HEK293 (cell line): Measurements from ENCODE around the gene PSAT1.

Source experiments
- CTCF ChIA-PET: fragments of 350-600 bp; formaldehyde crosslinking; extraction: SDS; loops from one replicate; lab custom pipeline; 2021; ENCODE audit warnings: antibody characterized with exemption; lab: Yijun Ruan, JAX
- POLR2A ChIA-PET: fragments of 300-600 bp; formaldehyde crosslinking; extraction: SDS; loops from one replicate; lab custom pipeline; 2020; ENCODE audit warnings: antibody characterized with exemption, inconsistent platforms; lab: Yijun Ruan, JAX
- H3K27ac ChIP-seq: fragments of 200-500 bp; sonication (Bioruptor generic); 2 replicates; pipeline ENCODE4 v1.5.1; 2014; ENCODE audit warnings: low read depth, low read length, control low read depth, inconsistent platforms; ENCODE audit errors: extremely low read depth
- H3K36me3 ChIP-seq, 2 experiments: fragments of 200-500 bp in 1 of 2; sonication (Bioruptor generic) in 1 of 2; 1 replicate in 1 of 2; 2 replicates in 1 of 2; pipeline ENCODE4 v1.5.1; 2014 to 2017; ENCODE audit warnings: inconsistent platforms in 2 of 2, low read length in 2 of 2; ENCODE audit not compliant: control insufficient read depth in 2 of 2, insufficient read depth in 1 of 2
- H3K4me1 ChIP-seq: fragments of 200-500 bp; sonication (Bioruptor generic); 2 replicates; pipeline ENCODE4 v1.5.1; 2014; ENCODE audit warnings: mild to moderate bottlenecking, low read length, inconsistent platforms; ENCODE audit not compliant: control insufficient read depth, insufficient read depth
- H3K4me3 ChIP-seq: 2 replicates; pipeline ENCODE4 v1.5.1; 2011; ENCODE audit warnings: low read depth, mild to moderate bottlenecking, control low read depth, low read length, moderate library complexity
- H3K9me3 ChIP-seq: fragments of 200-500 bp; sonication (Bioruptor generic); 2 replicates; pipeline ENCODE4 v1.5.1; 2014; ENCODE audit warnings: low read depth, low read length, inconsistent platforms; ENCODE audit not compliant: control insufficient read depth, insufficient read depth
- GLI4 ChIP-seq: fragments of 450-650 bp; formaldehyde crosslinking; IDR thresholded peaks from 2 replicates; pipeline ENCODE4 v1.5.1; 2016; ENCODE audit warnings: missing biosample characterization, missing genetic modification characterization
- GLIS1 ChIP-seq: fragments of 450-650 bp; formaldehyde crosslinking; IDR thresholded peaks from 2 replicates; pipeline ENCODE4 v1.5.1; 2016; ENCODE audit warnings: missing biosample characterization, missing genetic modification characterization
- KLF10 ChIP-seq: fragments of 450-650 bp; IDR thresholded peaks from 2 replicates; pipeline ENCODE4 v1.5.1; 2018; ENCODE audit warnings: missing biosample characterization, mild to moderate bottlenecking, missing genetic modification characterization
- TSHZ1 ChIP-seq: fragments of 450-650 bp; formaldehyde crosslinking; IDR thresholded peaks from 2 replicates; pipeline ENCODE4 v1.5.1; 2016; ENCODE audit warnings: missing biosample characterization, missing genetic modification characterization, borderline replicate concordance
- YY2 ChIP-seq: fragments of 450-650 bp; formaldehyde crosslinking; IDR thresholded peaks from 2 replicates; pipeline ENCODE4 v1.5.1; 2016; ENCODE audit warnings: missing biosample characterization, missing genetic modification characterization
- ZBTB8A ChIP-seq: fragments of 450-650 bp; formaldehyde crosslinking; IDR thresholded peaks from 2 replicates; pipeline ENCODE4 v1.5.1; 2016; ENCODE audit warnings: missing biosample characterization, missing genetic modification characterization
- ZNF223 ChIP-seq: fragments of 450-650 bp; formaldehyde crosslinking; IDR thresholded peaks from 2 replicates; pipeline ENCODE4 v1.5.1; 2016; ENCODE audit warnings: missing biosample characterization, missing genetic modification characterization
- ZNF362 ChIP-seq: fragments of 450-650 bp; formaldehyde crosslinking; IDR thresholded peaks from 2 replicates; pipeline ENCODE4 v1.5.1; 2016; ENCODE audit warnings: missing biosample characterization, missing genetic modification characterization
- ZNF404 ChIP-seq: fragments of 450-650 bp; formaldehyde crosslinking; IDR thresholded peaks from 2 replicates; pipeline ENCODE4 v1.5.1; 2017; ENCODE audit warnings: missing biosample characterization, missing genetic modification characterization
- ZNF529 ChIP-seq: fragments of 450-650 bp; formaldehyde crosslinking; IDR thresholded peaks from 2 replicates; pipeline ENCODE4 v1.5.1; 2017; ENCODE audit warnings: missing genetic modification characterization, missing biosample characterization; ENCODE audit not compliant: insufficient replicate concordance
- ZNF629 ChIP-seq: fragments of 450-650 bp; formaldehyde crosslinking; IDR thresholded peaks from 2 replicates; pipeline ENCODE4 v1.5.1; 2017; ENCODE audit warnings: missing biosample characterization, missing genetic modification characterization
- ZNF670 ChIP-seq: fragments of 450-650 bp; formaldehyde crosslinking; IDR thresholded peaks from 2 replicates; pipeline ENCODE4 v1.5.1; 2016; ENCODE audit warnings: missing biosample characterization, missing genetic modification characterization, low read depth
- ZSCAN30 ChIP-seq: fragments of 450-650 bp; IDR thresholded peaks from 2 replicates; pipeline ENCODE4 v1.5.1; 2018; ENCODE audit warnings: missing biosample characterization, mild to moderate bottlenecking, missing genetic modification characterization, moderate library complexity
- TF ChIP-seq, protein P1 (sequence below): fragments of 450-650 bp; formaldehyde crosslinking; IDR thresholded peaks from 2 replicates; pipeline ENCODE4 v1.5.1; 2016; ENCODE audit warnings: missing biosample characterization, missing genetic modification characterization
- TF ChIP-seq, protein P2 (sequence below): fragments of 450-650 bp; formaldehyde crosslinking; IDR thresholded peaks from 2 replicates; pipeline ENCODE4 v1.5.1; 2016; ENCODE audit warnings: missing biosample characterization, missing genetic modification characterization, borderline replicate concordance
- TF ChIP-seq, protein P3 (sequence below): fragments of 450-650 bp; formaldehyde crosslinking; IDR thresholded peaks from 2 replicates; pipeline ENCODE4 v1.5.1; 2016; ENCODE audit warnings: missing biosample characterization, missing genetic modification characterization
- TF ChIP-seq, protein P4 (sequence below): fragments of 450-650 bp; formaldehyde crosslinking; IDR thresholded peaks from 2 replicates; pipeline ENCODE4 v1.5.1; 2016; ENCODE audit warnings: missing biosample characterization, missing genetic modification characterization

PSAT1 gene

GRCh38 chr9:78348848-78349247 lies 51.9 kb downstream of the PSAT1 start (continued):
- TF ChIP-seq, protein P1, sequence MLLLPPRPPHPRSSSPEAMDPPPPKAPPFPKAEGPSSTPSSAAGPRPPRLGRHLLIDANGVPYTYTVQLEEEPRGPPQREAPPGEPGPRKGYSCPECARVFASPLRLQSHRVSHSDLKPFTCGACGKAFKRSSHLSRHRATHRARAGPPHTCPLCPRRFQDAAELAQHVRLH: no peak
- no peak for TF ChIP-seq ZNF223 (tag by site-specific recombination)
- TF ChIP-seq, all 188 proteins: peak for 0

- Histone ChIP-seq H3K9me3 (no peaks in the 10 kb centered on the region), H3K36me3 (no peaks in the 10 kb centered on the region), H3K4me3 (no peak overlapping the region), H3K27ac (no peak overlapping the region), H3K4me1 (no peaks in the 10 kb centered on the region)
- POLR2A ChIA-PET: no interaction called here
- CTCF ChIA-PET: no interaction called here
- no peak for TF ChIP-seq YY2 (tag by site-specific recombination)
- no peak for TF ChIP-seq GLI4 (tag by site-specific recombination)
- no peak for TF ChIP-seq ZNF629
- no peak for TF ChIP-seq ZNF670 (tag by site-specific recombination)
- no peak for TF ChIP-seq ZNF529 (tag by site-specific recombination)
These were observed 54.9 kb downstream of the PSAT1 start for GRCh38 chr9:78351816-78352215.

DNA sequence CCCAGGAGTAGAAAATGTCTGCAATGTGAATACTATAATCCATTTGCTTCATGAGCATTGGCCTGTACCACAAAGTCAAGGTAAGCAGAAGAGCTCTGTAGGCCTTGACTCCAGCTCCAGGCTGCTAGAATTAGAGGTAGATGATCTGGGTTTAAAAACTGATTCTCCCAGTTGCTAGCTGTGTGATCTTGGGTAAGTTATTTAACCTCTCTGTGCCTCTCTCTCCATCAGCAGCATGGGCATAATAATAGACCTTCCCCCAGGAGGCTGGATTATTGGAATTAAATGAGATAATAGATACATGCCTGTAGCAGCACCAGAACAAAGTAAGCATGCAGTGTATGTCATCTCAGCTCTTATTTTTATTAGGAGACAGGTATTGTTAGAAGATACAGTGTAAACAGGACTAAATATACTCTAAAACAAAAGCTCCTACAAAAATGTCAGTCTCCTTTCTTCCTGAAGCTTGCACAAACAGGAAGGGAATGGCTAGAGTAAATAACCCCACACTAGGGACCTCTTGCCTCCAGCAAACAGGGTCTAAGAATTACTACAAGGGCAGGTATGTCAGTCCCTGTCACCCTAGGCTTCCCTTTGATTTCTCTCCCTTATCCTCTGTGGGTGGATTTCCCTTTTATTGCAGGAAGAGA lies 57.5 kb downstream of the PSAT1 start:
- CTCF ChIA-PET: interaction anchor here (0.5 to 1.9 kb wide), 3 partner anchors 11 to 347 kb away, joined by 3 to 9 read pairs (median 5); no protein-coding TSS in a partner anchor
- POLR2A ChIA-PET: no interaction called here
- TF ChIP-seq ZNF404 (tag by site-specific recombination): no peak
- no peak for TF ChIP-seq ZNF362
- TF ChIP-seq, protein P2, sequence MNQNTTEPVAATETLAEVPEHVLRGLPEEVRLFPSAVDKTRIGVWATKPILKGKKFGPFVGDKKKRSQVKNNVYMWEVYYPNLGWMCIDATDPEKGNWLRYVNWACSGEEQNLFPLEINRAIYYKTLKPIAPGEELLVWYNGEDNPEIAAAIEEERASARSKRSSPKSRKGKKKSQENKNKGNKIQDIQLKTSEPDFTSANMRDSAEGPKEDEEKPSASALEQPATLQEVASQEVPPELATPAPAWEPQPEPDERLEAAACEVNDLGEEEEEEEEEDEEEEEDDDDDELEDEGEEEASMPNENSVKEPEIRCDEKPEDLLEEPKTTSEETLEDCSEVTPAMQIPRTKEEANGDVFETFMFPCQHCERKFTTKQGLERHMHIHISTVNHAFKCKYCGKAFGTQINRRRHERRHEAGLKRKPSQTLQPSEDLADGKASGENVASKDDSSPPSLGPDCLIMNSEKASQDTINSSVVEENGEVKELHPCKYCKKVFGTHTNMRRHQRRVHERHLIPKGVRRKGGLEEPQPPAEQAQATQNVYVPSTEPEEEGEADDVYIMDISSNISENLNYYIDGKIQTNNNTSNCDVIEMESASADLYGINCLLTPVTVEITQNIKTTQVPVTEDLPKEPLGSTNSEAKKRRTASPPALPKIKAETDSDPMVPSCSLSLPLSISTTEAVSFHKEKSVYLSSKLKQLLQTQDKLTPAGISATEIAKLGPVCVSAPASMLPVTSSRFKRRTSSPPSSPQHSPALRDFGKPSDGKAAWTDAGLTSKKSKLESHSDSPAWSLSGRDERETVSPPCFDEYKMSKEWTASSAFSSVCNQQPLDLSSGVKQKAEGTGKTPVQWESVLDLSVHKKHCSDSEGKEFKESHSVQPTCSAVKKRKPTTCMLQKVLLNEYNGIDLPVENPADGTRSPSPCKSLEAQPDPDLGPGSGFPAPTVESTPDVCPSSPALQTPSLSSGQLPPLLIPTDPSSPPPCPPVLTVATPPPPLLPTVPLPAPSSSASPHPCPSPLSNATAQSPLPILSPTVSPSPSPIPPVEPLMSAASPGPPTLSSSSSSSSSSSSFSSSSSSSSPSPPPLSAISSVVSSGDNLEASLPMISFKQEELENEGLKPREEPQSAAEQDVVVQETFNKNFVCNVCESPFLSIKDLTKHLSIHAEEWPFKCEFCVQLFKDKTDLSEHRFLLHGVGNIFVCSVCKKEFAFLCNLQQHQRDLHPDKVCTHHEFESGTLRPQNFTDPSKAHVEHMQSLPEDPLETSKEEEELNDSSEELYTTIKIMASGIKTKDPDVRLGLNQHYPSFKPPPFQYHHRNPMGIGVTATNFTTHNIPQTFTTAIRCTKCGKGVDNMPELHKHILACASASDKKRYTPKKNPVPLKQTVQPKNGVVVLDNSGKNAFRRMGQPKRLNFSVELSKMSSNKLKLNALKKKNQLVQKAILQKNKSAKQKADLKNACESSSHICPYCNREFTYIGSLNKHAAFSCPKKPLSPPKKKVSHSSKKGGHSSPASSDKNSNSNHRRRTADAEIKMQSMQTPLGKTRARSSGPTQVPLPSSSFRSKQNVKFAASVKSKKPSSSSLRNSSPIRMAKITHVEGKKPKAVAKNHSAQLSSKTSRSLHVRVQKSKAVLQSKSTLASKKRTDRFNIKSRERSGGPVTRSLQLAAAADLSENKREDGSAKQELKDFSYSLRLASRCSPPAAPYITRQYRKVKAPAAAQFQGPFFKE (tag by site-specific recombination): no peak
- TF ChIP-seq GLIS1: no peak
- no peak for TF ChIP-seq ZBTB8A (tag by site-specific recombination)
- TF ChIP-seq, protein P3, sequence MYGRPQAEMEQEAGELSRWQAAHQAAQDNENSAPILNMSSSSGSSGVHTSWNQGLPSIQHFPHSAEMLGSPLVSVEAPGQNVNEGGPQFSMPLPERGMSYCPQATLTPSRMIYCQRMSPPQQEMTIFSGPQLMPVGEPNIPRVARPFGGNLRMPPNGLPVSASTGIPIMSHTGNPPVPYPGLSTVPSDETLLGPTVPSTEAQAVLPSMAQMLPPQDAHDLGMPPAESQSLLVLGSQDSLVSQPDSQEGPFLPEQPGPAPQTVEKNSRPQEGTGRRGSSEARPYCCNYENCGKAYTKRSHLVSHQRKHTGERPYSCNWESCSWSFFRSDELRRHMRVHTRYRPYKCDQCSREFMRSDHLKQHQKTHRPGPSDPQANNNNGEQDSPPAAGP (tag by site-specific recombination): no peak
- no peak for TF ChIP-seq KLF10 (tag by site-specific recombination)
- no peak for TF ChIP-seq ZSCAN30 (tag by site-specific recombination)
- TF ChIP-seq TSHZ1 (tag by site-specific recombination): no peak
- TF ChIP-seq, protein P4, sequence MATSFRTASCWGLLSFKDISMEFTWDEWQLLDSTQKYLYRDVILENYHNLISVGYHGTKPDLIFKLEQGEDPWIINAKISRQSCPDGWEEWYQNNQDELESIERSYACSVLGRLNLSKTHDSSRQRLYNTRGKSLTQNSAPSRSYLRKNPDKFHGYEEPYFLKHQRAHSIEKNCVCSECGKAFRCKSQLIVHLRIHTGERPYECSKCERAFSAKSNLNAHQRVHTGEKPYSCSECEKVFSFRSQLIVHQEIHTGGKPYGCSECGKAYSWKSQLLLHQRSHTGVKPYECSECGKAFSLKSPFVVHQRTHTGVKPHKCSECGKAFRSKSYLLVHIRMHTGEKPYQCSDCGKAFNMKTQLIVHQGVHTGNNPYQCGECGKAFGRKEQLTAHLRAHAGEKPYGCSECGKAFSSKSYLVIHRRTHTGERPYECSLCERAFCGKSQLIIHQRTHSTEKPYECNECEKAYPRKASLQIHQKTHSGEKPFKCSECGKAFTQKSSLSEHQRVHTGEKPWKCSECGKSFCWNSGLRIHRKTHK: no peak

More for the DNA sequence above, 57.5 kb downstream of the PSAT1 start:
- Histone ChIP-seq H3K27ac (no peak overlapping the region), H3K4me1 (no peaks in the 10 kb centered on the region), H3K36me3 (no peaks in the 10 kb centered on the region), H3K4me3 (no peak overlapping the region), H3K9me3 (no peaks in the 10 kb centered on the region)
